Esophagus squamous epithelium (tissue), 4 donors: Measurements from ENCODE around the gene OPN3.

Experiments
- CTCF ChIP-seq, 6 experiments: fragments of 450-650 bp in 4 of 6; fragments of 200-600 bp in 2 of 6; sonication (generic) in 2 of 6; IDR thresholded peaks; one replicate each; pipeline ENCODE4 v1.5.1; 2016 to 2019; ENCODE audit warnings: antibody characterized with exemption in 6 of 6, mild to moderate bottlenecking in 4 of 6, moderate library complexity in 4 of 6
- POLR2A ChIP-seq, 4 donors: fragments of 450-650 bp; IDR thresholded peaks; one replicate each; pipeline ENCODE4 v1.6.1; 2017; ENCODE audit warnings: antibody characterized with exemption in 4 of 4, mild to moderate bottlenecking in 4 of 4, moderate library complexity in 3 of 4

- no peak for TF ChIP-seq CTCF (IDR thresholded peaks at IDR 0.05)
- no peak for TF ChIP-seq POLR2A (IDR thresholded peaks at IDR 0.05)
Measured at GRCh38 chr1:241614144-241614543, 26.0 kb downstream of the OPN3 start.
